ENCODE results near the gene REEP3.

REEP3 gene

DNA sequence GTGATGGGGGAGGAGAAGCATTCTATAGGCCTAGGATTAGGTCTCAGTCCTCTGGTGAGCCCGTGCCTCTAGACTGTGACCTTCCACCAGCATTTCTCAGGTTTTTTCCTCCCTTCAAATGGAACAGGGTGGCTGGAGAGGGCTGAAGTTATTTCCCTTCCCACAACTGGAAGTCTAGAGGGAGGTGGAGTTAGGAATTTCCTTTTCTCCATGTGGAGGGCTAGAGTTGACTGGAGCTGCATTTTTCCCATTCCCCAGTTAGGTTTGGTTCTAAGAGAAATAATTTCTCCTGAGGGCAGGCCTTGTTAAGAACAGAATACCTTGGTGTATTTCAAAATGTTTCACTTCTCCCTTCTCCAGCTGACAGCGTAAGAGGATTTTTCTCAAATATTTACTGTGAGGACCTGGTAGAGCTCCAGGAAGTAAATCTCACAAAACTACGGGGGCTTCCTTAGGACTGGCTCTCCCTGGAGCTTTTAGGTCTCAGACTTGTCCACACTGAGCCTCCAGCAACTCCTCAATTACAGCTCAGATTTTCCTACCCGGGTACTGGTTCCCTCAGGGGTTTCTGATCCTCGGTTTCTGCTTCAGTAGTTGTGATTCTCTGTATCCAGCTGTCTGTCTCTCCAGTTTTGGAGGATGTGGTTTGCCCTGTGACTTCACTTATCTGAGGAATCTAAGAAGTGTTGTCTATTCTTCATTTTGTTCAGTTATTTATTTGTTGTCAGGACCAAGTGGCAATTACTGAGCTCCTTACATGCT is 6.0 kb upstream of the REEP3 start:
- no peak overlapping the region for H3K27ac ChIP-seq

DNA sequence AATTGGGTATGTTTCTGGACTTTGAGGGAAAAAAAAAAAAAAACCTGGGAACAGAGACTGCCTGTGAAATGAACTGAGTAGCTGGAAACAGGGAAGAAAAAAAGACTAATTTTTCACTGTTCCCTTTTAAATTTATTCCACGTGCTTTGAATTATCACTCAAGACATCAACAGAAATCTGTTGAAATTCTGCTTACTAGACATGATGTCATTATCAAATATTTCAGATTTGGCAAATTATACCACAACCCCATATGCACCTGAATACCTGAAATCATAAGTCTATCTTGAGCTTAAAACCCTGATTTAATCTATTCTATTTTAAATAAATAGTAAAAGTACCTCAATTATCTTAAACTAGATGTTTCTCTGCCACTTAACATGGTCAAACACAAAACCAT is 5.0 kb upstream of the REEP3 start:
- H3K27ac ChIP-seq, result no peak overlapping the region
- TF ChIP-seq, protein P1, sequence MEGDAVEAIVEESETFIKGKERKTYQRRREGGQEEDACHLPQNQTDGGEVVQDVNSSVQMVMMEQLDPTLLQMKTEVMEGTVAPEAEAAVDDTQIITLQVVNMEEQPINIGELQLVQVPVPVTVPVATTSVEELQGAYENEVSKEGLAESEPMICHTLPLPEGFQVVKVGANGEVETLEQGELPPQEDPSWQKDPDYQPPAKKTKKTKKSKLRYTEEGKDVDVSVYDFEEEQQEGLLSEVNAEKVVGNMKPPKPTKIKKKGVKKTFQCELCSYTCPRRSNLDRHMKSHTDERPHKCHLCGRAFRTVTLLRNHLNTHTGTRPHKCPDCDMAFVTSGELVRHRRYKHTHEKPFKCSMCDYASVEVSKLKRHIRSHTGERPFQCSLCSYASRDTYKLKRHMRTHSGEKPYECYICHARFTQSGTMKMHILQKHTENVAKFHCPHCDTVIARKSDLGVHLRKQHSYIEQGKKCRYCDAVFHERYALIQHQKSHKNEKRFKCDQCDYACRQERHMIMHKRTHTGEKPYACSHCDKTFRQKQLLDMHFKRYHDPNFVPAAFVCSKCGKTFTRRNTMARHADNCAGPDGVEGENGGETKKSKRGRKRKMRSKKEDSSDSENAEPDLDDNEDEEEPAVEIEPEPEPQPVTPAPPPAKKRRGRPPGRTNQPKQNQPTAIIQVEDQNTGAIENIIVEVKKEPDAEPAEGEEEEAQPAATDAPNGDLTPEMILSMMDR (IDR thresholded peaks at IDR 0.05), result no peak
- TF ChIP-seq ZFX (IDR thresholded peaks at IDR 0.05; ENCODE audit: borderline replicate concordance), result no peak

More for the DNA sequence above, 6.0 kb upstream of the REEP3 start:
- TF ChIP-seq, protein P1 (IDR thresholded peaks at IDR 0.05), result no peak
- no peak for TF ChIP-seq ZFX (IDR thresholded peaks at IDR 0.05; ENCODE audit: borderline replicate concordance)

DNA sequence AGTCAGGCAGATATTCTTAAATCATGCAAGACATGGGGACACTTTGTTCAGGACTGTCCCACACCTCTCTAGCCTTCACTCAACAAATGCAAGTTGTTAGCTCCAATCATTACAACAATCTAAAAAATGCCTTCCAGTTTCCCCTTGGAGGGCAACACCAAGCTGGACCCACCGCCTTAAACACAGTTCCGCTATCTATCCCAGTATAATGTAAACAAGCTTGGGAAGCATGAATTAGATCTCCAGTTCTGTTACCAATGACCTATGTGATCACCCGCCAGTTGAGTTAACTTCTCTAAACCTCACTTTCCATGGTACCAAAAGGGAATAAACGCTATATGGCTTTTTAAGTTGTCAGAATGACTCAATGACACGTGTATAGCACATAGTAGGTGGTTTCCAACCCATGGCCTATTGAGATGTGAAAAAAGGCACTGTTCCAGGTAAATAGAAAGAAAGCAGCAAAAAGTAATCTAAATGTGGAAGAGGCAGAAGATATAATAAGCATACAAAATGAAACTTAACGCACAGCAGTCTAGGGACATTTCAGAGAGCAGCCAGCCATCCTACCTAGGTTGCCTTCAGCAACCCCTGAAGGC is 2.4 kb upstream of the REEP3 start:
- no peak for TF ChIP-seq ZFX (IDR thresholded peaks at IDR 0.05; ENCODE audit: borderline replicate concordance)
- TF ChIP-seq, protein P1 (IDR thresholded peaks at IDR 0.05), result no peak
- H3K27ac ChIP-seq, result no peak overlapping the region

DNA sequence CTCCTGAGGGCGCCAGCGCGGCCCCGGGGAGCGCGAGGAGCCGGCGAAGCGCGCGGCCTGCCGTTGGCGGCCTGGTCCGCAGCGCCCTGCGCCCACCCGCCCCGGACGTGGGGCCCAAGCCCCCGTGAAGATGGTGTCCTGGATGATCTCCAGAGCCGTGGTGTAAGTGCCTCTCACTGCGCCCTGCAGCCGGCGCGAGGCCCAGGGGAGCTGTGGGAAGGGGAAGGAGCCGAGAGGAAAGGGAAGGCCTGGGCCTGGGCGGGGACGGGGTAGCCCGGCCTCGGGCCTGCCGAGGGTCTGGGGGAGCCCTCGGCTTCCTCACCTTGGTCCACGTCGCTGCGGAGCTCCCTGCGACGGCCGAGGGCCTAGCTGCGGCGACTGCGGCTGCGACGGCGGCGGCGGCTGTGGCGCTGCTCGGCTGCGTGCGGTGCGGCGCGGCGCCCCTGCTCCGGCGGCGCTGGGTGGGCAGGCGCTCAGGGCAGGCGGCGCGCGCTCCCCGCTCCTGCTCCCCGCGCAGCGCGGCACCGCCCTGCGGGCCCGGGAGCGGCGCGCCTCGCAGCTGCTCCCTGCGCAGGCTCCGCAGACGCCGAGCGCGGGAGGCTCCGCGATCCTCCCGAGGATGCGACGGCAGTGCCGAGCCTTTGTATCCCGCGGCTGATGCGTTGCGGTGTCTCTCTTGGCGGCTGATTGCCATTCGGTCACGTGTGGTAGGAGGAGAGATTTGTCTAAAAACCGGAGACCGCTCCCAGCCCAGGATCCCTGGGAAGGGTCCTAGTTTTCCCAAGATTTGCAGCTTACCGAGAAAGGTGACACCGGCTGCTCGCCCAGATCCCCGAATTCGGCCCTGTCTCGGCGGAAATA is 445 bp downstream of the REEP3 start:
- no peak for TF ChIP-seq ZFX (IDR thresholded peaks at IDR 0.05; ENCODE audit: borderline replicate concordance)
- TF ChIP-seq, protein P1 (IDR thresholded peaks at IDR 0.05), result peak; percentile 16

DNA sequence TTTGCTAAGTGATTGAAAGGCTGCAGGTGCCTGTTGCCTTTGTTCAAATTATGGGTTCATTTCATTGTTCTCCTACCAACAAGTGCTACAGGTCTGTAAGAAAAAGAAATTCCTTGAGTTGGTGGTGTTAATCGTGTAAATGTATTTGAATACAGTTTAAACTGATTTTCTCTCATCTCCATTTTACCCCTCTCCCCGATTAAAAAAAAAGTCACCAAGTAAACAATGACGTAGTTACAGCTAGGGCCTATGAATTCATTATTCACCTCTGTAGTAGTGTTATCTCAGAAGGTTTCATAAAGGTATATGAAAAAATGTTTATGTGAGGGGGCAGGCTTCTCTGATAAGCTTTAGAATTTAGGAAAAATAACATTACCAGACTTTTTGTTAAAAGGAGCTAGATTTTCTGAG is 1.1 kb downstream of the REEP3 start:
- no peak for TF ChIP-seq ZFX (IDR thresholded peaks at IDR 0.05; ENCODE audit: borderline replicate concordance)
- TF ChIP-seq, protein P1 (IDR thresholded peaks at IDR 0.05), result no peak
- H3K27ac ChIP-seq, result peak overlapping the region; percentile 94

More for the DNA sequence above, 445 bp downstream of the REEP3 start:
- peak overlapping the region; percentile 94 for H3K27ac ChIP-seq

DNA sequence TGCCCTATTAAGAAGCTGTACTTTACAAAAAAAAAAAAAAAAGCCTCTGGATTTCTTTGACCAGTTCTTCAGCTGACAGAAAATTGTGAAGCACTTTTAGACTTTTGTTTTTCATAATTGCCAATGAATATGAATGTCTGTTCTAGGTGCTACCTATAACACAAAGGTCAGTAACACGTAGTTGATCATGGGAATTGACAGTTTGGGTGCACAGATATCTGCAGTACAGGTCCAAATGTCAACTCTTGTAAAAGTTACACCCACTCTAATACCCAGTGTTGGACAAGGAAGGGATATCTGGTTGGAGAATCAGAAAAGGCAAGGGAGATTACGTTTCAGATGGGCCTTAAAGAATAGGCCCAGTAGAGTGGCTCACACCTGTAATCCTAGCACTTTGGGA is 1.8 kb downstream of the REEP3 start:
- peak overlapping the region; percentile 94 for H3K27ac ChIP-seq
- TF ChIP-seq, protein P1 (IDR thresholded peaks at IDR 0.05), result no peak
- TF ChIP-seq ZFX (IDR thresholded peaks at IDR 0.05; ENCODE audit: borderline replicate concordance), result no peak
